ENCODE measurements around the gene PIK3CA. TPM values are rescaled to one million over a fixed set of nuclear protein-coding genes. Genes with fewer than 3 reads are reported as not detected.
A peak's percentile ranks its signal among the peaks of the same experiment; 100 is the strongest.

Gene PIK3CA
- 26.6 and 31.8 TPM in 2 replicates for total RNA-seq (ENCODE audit: low replicate concordance)

- TF ChIP-seq, protein P1, sequence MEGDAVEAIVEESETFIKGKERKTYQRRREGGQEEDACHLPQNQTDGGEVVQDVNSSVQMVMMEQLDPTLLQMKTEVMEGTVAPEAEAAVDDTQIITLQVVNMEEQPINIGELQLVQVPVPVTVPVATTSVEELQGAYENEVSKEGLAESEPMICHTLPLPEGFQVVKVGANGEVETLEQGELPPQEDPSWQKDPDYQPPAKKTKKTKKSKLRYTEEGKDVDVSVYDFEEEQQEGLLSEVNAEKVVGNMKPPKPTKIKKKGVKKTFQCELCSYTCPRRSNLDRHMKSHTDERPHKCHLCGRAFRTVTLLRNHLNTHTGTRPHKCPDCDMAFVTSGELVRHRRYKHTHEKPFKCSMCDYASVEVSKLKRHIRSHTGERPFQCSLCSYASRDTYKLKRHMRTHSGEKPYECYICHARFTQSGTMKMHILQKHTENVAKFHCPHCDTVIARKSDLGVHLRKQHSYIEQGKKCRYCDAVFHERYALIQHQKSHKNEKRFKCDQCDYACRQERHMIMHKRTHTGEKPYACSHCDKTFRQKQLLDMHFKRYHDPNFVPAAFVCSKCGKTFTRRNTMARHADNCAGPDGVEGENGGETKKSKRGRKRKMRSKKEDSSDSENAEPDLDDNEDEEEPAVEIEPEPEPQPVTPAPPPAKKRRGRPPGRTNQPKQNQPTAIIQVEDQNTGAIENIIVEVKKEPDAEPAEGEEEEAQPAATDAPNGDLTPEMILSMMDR (IDR thresholded peaks at IDR 0.05; ENCODE audit: insufficient read depth, low read length), result no peak
- DNase-seq (ENCODE audit: low read depth), result peak; percentile 98
- peak within 1 kb of the TSS; percentile 76 for H3K4me3 ChIP-seq (ENCODE audit: low read depth, low read length)
Measured at GRCh38 chr3:179147873-179148615, at the start of gene PIK3CA. Gene PIK3CA (plus strand): TSS chr3:179148357. CDS start chr3:179198826, 50,469 bp downstream.

DNA sequence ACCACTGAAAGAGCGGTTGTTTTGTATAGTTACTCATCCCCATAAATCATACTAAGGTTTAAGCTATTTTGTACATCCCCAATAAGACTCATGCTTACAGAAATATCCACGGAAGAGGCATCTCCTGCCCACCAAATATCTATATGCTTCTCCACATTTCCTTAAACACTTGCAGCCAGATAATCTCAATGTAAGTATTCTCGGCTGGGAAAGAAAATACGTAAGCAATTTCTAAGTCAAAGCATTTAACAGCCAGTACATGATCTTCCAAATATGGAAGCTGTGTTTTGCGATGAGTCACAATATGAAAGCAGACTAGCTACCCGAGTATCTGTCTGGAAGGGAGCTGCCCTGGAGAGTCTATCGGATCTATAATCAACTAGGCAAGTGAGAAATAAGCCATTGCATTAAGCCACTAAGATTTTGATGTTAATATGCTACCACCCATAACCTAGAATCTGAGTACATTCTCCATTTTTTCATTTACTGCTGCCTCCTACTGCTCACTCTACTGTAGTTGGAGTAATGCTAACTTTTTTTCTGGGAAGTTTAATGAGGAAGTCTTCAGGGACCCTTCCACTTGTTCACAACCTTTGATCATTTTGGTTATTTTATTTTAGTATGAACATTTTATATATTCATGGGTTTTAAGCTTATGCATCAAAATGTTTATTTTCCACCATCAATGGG is 49.6 kb upstream of the PIK3CA start:
- DNase-seq (ENCODE audit: low read depth), result peak; percentile 34
- H3K4me3 ChIP-seq (ENCODE audit: low read depth, low read length), result no peak overlapping the region
- TF ChIP-seq, protein P1 (IDR thresholded peaks at IDR 0.05; ENCODE audit: insufficient read depth, low read length), result peak; percentile 21

DNA sequence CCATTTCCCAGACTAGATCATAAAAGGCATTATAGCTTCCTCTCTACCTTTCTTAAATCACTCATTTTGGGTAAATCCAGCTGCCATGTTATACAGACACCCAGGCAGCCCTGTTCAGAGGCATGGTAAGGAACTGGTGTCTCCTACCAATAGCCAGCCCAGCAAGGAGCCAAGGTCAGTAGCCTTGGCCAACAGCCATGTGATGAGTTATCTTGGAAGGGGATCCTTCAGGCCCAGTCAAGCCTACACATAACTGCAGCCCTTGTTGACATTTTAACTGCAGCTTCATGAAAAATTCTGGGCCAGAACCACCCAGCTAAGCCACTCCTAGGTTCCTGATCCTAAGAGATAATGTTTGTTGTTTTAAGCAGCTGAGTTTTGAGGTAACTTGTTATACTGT is 47.5 kb upstream of the PIK3CA start:
- DNase-seq (ENCODE audit: low read depth), result no peak
- H3K4me3 ChIP-seq (ENCODE audit: low read depth, low read length), result no peak overlapping the region

DNA sequence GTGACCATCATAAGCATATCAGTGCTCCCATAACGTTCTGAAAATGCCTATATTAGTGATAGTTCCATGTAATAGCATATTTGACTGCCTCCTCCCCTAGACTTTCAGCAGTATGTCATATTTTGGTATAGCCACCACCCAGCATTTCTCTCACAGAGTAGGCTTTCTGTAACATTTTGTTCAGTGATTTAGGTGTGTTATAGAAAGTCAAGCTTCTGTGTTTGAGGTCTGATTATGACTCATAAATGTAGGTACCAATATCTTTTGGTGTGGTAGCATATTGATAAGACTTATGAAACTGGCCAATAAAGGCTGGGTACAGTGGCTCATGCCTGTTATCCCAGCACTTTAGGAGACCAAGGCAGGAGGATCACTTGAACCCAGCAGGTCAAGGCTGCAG is 42.3 kb upstream of the PIK3CA start:
- TF ChIP-seq, protein P1 (IDR thresholded peaks at IDR 0.05; ENCODE audit: insufficient read depth, low read length), result no peak
- DNase-seq (ENCODE audit: low read depth), result no peak
- H3K4me3 ChIP-seq (ENCODE audit: low read depth, low read length), result no peak overlapping the region

More for the DNA sequence above, 47.5 kb upstream of the PIK3CA start:
- TF ChIP-seq, protein P1 (IDR thresholded peaks at IDR 0.05; ENCODE audit: insufficient read depth, low read length), result no peak

DNA sequence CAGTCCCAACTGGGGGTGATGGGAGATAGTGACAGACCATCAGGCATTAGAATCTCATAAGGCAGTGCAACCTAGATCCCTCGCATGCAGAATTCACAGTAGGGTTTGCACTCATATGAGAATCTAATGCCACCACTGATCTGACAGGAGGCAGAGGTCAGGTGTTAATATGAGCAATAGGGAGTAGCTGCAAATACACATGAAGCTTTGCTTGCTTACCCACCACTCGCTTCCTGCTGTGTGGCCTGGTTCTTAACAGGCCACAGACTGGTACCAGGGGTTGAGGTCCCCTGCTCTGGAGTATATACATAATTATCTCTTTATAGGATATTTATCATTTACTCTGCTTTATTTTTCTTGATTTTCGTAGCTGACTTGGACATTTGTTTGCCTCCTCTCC is 40.5 kb upstream of the PIK3CA start:
- TF ChIP-seq, protein P1 (IDR thresholded peaks at IDR 0.05; ENCODE audit: insufficient read depth, low read length), result no peak
- DNase-seq (ENCODE audit: low read depth), result no peak
- H3K4me3 ChIP-seq (ENCODE audit: low read depth, low read length), result no peak overlapping the region

DNA sequence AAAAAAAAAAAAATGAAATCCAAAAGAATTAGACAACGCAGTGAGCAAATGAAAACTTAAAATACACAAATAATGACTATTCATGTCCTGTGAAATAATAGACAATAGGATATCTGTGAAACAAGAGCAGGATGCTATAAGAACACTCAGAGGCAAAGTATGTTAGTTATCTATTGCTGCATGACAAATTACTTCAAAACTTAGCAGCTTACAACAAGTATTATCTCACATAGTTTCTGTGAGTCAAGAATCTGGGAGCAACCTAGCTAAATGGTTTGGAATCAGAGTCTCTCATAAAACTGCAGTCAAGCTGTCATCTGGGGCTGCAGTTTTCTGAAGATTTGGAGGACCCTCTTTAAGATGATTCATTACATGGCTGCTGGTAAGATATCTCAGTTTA is 40.1 kb upstream of the PIK3CA start:
- TF ChIP-seq, protein P1 (IDR thresholded peaks at IDR 0.05; ENCODE audit: insufficient read depth, low read length), result no peak

More for the DNA sequence above, 40.1 kb upstream of the PIK3CA start:
- DNase-seq (ENCODE audit: low read depth), result peak; percentile 85
- H3K4me3 ChIP-seq (ENCODE audit: low read depth, low read length), result no peak overlapping the region
